Urinary bladder (tissue), 4 donors: ENCODE measurements around the gene GPAM. TPM values are rescaled to one million over a fixed set of nuclear protein-coding genes. Genes with fewer than 3 reads are reported as not detected.
A peak's percentile ranks its signal among the peaks of the same experiment; 100 is the strongest.

Source experiments
- DNase-seq: peaks from one replicate; pipeline ENCODE4 v3.0.0-alpha.2; 2015; ENCODE audit errors: extremely low spot score
- H3K27ac ChIP-seq: one replicate; pipeline ENCODE4 v1.5.1; 2013; ENCODE audit warnings: low read depth, mild to moderate bottlenecking, moderate library complexity
- H3K36me3 ChIP-seq: one replicate; pipeline ENCODE4 v1.6.1; 2013; ENCODE audit warnings: mild to moderate bottlenecking, moderate library complexity; ENCODE audit not compliant: insufficient read depth
- H3K4me1 ChIP-seq: one replicate; pipeline ENCODE4 v1.6.1; 2013; ENCODE audit warnings: mild to moderate bottlenecking, moderate library complexity; ENCODE audit not compliant: insufficient read depth
- H3K4me3 ChIP-seq: one replicate; pipeline ENCODE4 v1.5.1; 2013; ENCODE audit warnings: low read depth, low read length
- WGBS: extraction: QIAGEN DNeasy Blood & Tissue Kit; methylation state at CpG from one replicate; pipeline ENCODE4 v1.1.7; 2013; 5-methylcytosine and 5-hydroxymethylcytosine counted together
- polyA plus RNA-seq: library from polyadenylated mRNA; stranded (reverse); fragments of 200-250 nt; gene quantifications from one replicate; pipeline ENCODE4 v1.2.3, GENCODE V29; 2013
- total RNA-seq: library from RNA; depleted of rRNA; stranded (reverse); fragments of >200 nt; gene quantifications from one replicate; pipeline ENCODE4 v1.2.3, GENCODE V29; 2014
- donor health status: healthy with polysubstance abuse.
- donor health status: healthy.

The GPAM gene
- total and polyA plus RNA-seq, 2 donors: 24.9 to 29.0 TPM

DNA sequence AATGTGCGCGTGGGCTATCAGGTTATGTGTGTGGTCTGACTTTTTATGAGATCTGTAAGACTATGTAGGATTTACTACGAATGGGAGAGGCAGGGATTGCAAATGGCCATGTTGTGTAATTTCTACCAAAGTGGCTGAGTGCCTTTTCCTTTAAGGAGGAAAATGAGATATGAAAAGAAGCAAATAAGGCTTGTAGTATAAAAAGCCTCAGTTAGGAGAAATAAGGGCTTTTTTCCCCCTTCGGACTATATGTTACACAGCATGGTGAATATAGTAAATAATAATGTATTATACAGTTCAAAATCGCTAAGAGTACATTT, 447 bp upstream of the GPAM start:
- 9% methylated on average over 5 of the region's 5 CpGs for WGBS
- no peaks in the 10 kb centered on the region for H3K36me3 ChIP-seq
- no peak for DNase-seq
- peak overlapping the region; percentile 86 for H3K27ac ChIP-seq
- H3K4me3 ChIP-seq: peak overlapping the region; percentile 81
- H3K4me1 ChIP-seq: no peaks in the 10 kb centered on the region

DNA sequence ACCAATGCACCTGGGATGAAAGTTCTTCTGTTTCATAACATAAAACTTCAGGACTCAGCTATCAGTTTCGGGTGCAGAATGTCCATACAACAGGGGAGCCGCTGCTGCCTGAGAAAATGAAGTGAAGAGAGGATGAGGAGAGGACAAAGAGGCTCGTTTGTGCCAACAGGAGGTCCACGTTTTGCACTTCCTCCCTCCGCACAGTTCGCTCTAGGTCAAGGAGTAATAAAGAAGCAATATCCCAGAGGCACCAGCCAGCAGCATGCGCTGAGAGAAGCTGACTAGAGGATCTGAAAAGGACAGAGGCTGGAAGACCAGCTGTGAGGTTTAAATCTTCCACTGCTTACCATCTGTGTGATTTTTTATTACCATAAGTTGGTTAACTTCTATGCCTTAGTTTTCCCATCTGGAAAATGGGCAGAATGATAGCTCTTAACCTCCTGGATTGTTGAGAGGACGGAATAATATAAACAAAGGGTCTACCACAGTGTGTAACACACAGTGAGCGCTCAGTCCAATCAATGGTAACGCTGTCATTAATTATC, 709 bp downstream of the GPAM start:
- no peak for DNase-seq
- 27% methylated on average over 10 of the region's 10 CpGs for WGBS
- H3K4me3 ChIP-seq: peak overlapping the region; percentile 81
- no peak overlapping the region for H3K27ac ChIP-seq
- H3K36me3 ChIP-seq: peaks cover 1% of the 10 kb centered on the region
- H3K4me1 ChIP-seq: no peaks in the 10 kb centered on the region

DNA sequence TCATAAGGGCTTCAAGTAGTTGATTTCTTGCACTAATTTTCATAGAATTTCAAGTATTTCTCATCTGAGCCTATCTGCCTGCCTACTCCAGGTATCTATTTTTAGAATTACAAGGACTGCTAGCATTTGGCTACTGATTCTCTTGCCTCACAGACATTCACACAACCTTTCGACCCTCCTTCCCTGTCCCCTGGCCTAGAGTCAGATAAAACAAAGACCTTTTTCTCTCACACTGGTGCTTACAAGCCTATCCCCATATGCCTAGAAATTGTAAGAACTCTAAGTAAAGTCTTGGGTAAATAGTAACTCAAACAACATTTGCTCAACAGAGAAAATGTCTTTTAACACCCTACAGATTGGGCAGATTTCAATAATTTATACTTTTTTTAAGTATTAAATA, 6.3 kb downstream of the GPAM start:
- peaks cover 3% of the 10 kb centered on the region for H3K36me3 ChIP-seq
- H3K4me1 ChIP-seq: no peaks in the 10 kb centered on the region
- no peak overlapping the region for H3K27ac ChIP-seq
- DNase-seq: no peak
- 82% methylated on average over 1 of the region's 1 CpG for WGBS
- no peak overlapping the region for H3K4me3 ChIP-seq

DNA sequence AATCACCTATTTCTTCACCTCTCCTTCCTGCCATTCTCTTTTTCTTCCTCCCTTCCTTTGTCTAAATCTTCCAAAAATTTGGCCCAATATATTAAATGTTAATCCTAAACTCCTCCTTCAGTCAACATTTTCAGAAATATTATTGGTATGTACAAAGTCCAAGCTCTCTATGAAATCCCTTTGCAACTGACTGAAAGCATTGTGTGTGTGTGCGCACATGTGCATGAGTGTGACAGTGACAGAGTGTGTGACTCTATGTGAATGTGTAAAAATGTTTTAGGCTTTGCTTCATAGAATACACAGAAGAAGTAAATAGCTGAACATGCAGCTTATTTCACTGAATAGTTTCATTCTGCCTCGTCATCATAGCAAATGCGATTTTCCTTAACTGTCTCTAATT, 7.0 kb downstream of the GPAM start:
- H3K4me3 ChIP-seq: no peak overlapping the region
- 95% methylated on average over 3 of the region's 3 CpGs for WGBS
- H3K36me3 ChIP-seq: peaks cover 3% of the 10 kb centered on the region
- H3K4me1 ChIP-seq: no peaks in the 10 kb centered on the region
- DNase-seq: no peak
- no peak overlapping the region for H3K27ac ChIP-seq

DNA sequence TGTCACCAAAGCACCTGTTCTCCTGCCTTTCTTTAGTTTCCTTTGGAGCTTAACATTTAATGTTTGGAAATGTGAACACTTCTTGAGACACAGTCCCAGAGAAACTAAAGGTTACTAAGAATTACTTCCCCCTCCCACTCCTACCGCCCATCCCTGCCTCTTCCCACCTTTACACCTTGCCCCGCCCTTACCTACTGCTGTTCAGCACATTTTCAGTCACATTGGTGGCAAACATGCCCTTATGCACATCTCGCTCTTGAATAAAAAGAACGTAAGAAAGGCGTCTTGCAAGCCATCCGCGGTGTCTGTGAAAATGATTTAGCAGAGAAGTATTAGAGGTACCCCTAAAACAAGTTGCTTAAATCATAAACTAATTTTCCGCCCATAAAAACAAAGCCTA, 8.2 kb downstream of the GPAM start:
- H3K36me3 ChIP-seq: peaks cover 7% of the 10 kb centered on the region
- H3K27ac ChIP-seq: no peak overlapping the region
- 95% methylated on average over 8 of the region's 8 CpGs for WGBS
- DNase-seq: no peak
- H3K4me1 ChIP-seq: no peaks in the 10 kb centered on the region
- no peak overlapping the region for H3K4me3 ChIP-seq

DNA sequence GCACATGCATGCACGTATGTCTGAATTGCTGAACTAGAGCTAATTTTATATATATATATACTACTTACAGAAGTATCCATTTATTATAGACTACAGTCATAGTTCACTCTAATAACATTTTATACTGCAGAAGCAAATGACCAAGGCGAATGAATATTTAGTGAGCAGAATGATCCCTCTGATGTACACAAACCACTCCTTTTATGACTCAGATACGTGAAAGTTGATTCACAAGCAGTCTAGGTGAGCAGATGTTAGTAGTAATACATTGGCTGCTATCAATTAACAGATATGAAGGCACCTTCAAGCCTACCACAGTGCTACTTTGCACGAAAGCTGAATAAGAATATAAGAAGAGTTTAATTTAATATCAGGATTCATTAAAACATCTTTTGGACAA, 10.4 kb downstream of the GPAM start:
- 88% methylated on average over 4 of the region's 4 CpGs for WGBS

DNA sequence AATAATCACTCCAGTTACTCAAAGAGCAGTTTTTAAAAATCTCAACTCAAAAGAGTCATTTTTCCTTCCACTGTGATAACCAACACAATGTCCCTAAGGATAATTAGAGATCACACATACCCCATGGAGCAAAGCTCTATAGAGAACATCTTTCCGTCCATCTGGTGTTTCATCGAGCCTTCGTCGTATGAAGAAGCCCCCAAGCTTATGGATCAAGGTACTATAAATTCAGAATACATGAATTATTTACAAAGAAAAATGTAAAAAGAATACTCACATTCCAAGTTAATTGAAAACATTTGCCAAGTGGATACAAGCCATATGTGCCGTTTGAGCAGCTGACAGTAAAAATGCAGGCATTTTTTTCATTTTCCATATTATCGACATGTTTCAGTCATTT, 14.8 kb downstream of the GPAM start:
- Histone ChIP-seq H3K27ac (no peak overlapping the region), H3K4me1 (no peaks in the 10 kb centered on the region), H3K4me3 (no peak overlapping the region), H3K36me3 (peaks cover 7% of the 10 kb centered on the region)
- DNase-seq: no peak
- 87% methylated on average over 6 of the region's 6 CpGs for WGBS

More for the DNA sequence above, 10.4 kb downstream of the GPAM start:
- Histone ChIP-seq H3K36me3 (peaks cover 6% of the 10 kb centered on the region), H3K27ac (no peak overlapping the region), H3K4me1 (no peaks in the 10 kb centered on the region), H3K4me3 (no peak overlapping the region)
- no peak for DNase-seq

DNA sequence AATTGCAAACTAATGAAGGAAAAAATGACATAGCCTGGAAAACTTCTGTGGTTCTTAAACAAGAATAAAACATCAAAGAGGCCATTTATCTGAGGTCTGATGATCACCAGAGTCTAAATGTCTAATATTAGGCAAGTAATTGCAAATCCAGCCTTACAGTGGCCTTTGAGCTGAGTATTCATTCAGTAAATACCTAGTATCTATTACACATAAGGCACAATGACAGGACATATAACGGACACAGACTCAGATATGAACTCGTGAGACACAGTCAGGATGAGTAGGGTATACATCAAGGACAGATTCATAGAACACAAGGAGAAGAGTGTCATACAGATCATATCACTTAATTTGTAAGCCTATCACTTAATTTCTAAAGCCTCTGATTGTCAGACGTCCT, 16.8 kb downstream of the GPAM start:
- peaks cover 9% of the 10 kb centered on the region for H3K36me3 ChIP-seq
- DNase-seq: no peak
- no peaks in the 10 kb centered on the region for H3K4me1 ChIP-seq
- H3K27ac ChIP-seq: no peak overlapping the region
- WGBS: 93% methylated on average over 3 of the region's 3 CpGs
- H3K4me3 ChIP-seq: no peak overlapping the region

DNA sequence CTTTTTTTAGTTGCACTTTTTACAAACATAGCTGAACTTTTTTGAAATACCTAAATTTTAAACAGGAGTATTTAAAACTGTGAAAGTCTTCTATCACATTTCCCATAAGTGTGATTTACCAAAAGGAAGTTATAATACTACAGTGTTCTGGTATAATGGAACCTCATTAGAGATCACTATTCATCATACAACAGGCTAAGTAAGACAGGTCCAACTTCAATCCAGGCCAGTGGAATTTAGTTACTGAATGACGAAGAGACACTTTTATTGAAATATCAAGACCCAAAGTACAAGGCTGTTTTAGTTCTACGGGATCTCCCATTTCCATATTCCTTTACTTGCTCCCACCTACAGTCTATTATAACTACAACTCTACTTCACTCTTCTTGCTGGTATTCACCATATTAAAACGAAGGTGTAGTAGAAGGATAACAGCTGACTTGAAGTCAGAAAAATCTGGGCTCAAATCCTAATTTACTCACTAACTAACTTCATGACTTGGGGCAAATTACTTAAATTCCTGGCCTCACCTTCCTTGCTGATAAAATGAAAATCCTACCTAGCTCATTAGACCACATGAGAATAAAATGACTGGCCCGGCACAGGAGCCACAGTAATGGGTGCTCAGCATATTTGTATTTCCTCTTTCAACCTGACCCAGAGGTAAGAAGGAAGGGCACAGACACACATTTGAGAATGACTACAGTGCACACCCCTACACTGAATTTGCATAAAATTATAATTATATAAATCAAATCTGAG, 21.6 kb downstream of the GPAM start:
- DNase-seq: no peak
- H3K36me3 ChIP-seq: peaks cover 8% of the 10 kb centered on the region
- 69% methylated on average over 4 of the region's 4 CpGs for WGBS
- no peaks in the 10 kb centered on the region for H3K4me1 ChIP-seq
- H3K4me3 ChIP-seq: no peak overlapping the region
- H3K27ac ChIP-seq: no peak overlapping the region

DNA sequence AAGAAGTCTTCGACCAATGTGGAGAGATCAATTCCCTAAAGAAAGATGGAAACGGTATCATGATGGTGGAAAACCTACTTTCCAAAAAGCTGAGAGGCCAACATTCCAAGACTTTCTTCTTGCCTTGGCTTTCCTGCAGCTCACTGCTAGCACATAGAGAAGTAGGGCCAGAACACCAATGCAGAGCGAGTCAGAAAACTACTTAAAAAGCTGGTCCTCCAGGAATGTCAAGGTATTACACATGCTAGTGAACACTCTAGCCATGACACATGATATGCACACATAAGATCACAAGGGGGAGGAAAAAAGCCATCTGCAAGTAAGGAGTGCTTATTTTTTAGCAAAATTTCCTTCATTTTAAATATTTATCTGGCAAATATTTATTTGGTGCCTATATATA, 22.7 kb downstream of the GPAM start:
- Histone ChIP-seq H3K27ac (no peak overlapping the region), H3K36me3 (peaks cover 5% of the 10 kb centered on the region), H3K4me1 (no peaks in the 10 kb centered on the region), H3K4me3 (no peak overlapping the region)
- 98% methylated on average over 3 of the region's 3 CpGs for WGBS
- DNase-seq: no peak

DNA sequence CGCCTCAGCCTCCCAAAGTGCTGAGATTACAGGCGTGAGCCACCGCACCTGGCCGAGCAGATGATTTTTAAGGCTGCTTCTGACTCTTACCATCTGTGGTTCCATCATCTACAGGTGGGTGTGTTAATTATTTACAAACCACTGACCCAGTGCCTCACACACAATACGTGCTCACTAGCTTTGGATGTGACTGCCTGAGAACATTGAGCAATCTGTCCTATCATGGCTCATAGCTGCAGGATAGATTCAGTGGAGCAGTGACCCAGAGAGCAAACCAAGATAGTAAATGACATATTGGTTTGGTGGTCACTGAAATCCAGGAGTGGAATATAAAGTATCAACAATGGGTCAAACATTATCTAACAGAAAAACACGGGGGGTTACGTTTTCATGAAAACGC, 24.1 kb downstream of the GPAM start:
- Histone ChIP-seq H3K4me3 (no peak overlapping the region), H3K4me1 (no peaks in the 10 kb centered on the region), H3K27ac (no peak overlapping the region), H3K36me3 (peaks cover 7% of the 10 kb centered on the region)
- WGBS: 97% methylated on average over 8 of the region's 8 CpGs
- no peak for DNase-seq

DNA sequence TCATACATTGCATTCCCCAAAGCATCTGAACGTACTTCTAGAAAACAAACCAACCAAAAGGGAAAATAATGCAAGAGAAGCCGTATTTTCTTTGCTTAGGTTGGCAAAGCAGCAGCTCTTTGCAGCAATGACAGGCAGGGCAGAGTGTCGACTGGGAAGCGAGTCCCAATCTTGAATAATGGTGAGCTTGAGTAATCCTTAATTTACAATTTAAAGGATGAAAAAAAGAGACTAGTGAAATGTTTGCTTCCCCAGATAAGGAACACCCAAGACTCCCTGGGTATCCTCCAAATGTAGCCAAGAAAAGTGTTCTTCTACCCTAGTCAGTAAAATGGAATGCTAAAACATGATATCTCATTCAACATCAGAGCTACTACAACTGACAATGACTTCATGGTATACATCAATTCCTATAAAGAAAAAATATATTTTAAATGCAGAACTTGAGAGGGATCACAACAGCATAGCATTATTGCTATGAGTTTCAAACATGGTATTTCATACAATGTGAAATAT, 32.0 kb downstream of the GPAM start:
- Histone ChIP-seq H3K4me1 (no peaks in the 10 kb centered on the region), H3K4me3 (no peak overlapping the region), H3K27ac (no peak overlapping the region), H3K36me3 (peaks cover 8% of the 10 kb centered on the region)
- DNase-seq: no peak
- 90% methylated on average over 4 of the region's 4 CpGs for WGBS

DNA sequence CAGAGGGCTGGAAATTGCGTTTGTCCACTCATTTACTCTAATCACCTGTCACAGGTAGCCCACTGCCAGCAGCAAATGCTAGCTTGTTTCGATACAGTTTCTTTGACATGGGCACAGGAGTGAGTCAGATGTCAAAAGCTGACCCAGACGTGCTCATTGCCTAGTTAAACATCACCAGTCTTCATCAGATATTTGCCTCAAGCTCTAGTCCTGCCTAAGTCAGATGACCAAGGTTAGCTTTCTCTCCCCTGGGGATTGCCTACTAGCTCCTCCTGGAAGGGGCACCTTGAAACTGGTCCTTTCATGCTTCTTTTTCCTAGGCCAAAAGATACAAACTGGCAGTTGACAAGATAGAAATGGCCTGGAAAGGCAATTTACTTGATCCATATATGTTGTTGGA, 35.2 kb downstream of the GPAM start:
- Histone ChIP-seq H3K36me3 (peaks cover 2% of the 10 kb centered on the region), H3K4me3 (no peak overlapping the region), H3K27ac (no peak overlapping the region), H3K4me1 (no peaks in the 10 kb centered on the region)
- WGBS: 90% methylated on average over 3 of the region's 3 CpGs
- no peak for DNase-seq

DNA sequence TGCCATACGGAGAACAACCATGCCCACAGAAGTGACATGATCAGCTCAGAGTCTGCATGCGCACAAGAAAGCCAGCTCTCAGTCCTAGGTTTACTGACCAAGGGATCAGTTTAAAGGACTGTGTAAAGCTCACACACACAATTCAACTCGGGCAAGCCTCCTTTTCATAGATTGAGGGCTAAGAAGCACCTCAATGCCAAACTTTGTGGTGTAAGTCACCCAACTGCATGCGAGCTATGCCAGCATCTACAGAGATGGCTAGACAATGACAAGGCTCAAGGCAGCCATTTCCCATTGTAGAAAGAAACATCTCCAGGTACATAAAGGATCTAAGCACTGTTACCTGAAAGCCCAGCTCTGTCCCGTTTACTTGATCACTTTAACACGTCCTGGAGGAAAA, 36.8 kb downstream of the GPAM start:
- H3K36me3 ChIP-seq: no peaks in the 10 kb centered on the region
- 89% methylated on average over 6 of the region's 6 CpGs for WGBS
- no peaks in the 10 kb centered on the region for H3K4me1 ChIP-seq
- H3K4me3 ChIP-seq: no peak overlapping the region
- no peak for DNase-seq
- H3K27ac ChIP-seq: no peak overlapping the region
